Measurements from ENCODE around the gene HLA-DQB1. TPM values are rescaled to one million over a fixed set of nuclear protein-coding genes. Genes with fewer than 3 reads are reported as not detected.
"Not testable (repeated sequence)": the region's sequence is repeated elsewhere in the genome, so short reads cannot be mapped to it uniquely, and the experiment has no call there.

The HLA-DQB1 gene
- 10 to 100 TPM; 13.4 to 15.1 TPM for total RNA-seq

GRCh38 chr6:32666420-32667300 lies at the start of gene HLA-DQB1:
HLA-DQB1 (minus strand) TSS chr6:32666657; CDS start chr6:32666607, 50 bp downstream.
- CTCF ChIA-PET = interaction anchor here (0.6 to 1.8 kb wide), 6 partner anchors 12 to 119 kb away, joined by 3 to 14 read pairs (median 4); no protein-coding TSS in a partner anchor
- Mint-ChIP-seq H3K4me1 (ENCODE audit: low read depth) (peaks cover 35% of the 10 kb centered on the region), H3K36me3 (ENCODE audit: low read depth) (peaks cover 19% of the 10 kb centered on the region), H3K9me3 (ENCODE audit: insufficient read depth) (peaks cover 3% of the 10 kb centered on the region), H3K27ac (peak within 1 kb of the TSS; percentile 47), H3K27me3 (ENCODE audit: low read depth) (peaks cover 37% of the 10 kb centered on the region), H3K4me3 (peak within 1 kb of the TSS; percentile 75)
- POLR2A ChIA-PET = no interaction called here
- peak; percentile 74 for DNase-seq
- ATAC-seq = peak; percentile 86

DNA sequence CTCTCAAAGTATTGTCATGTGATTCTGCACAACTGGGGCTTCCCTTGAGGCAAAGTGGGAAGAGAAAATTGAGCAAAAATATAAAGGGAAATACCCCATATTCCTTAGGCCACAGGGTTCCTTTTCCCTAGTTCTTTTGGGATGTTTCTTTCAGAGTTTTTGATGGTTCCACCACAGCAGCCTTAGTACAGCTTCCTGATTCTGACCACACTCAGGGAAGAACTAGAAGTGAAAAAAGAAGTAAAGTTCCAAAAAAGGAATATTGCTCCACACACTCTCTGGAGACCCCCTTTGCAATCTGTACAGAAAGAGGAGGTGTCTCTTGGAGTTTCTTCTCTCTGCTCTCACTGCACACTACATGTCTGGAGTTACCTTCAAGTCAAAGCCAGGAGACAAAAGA lies 46.8 kb upstream of the HLA-DQB1 start:
- Mint-ChIP-seq H3K9me3 (ENCODE audit: insufficient read depth) (no peaks in the 10 kb centered on the region), H3K4me3 (no peak overlapping the region), H3K27ac (no peak overlapping the region), H3K36me3 (ENCODE audit: low read depth) (no peaks in the 10 kb centered on the region), H3K4me1 (ENCODE audit: low read depth) (no peaks in the 10 kb centered on the region), H3K27me3 (ENCODE audit: low read depth) (peaks cover 25% of the 10 kb centered on the region)
- ATAC-seq (no peak), DNase-seq (no peak)
- ChIA-PET CTCF (interaction anchor here (0.8 to 0.9 kb wide), 2 partner anchors 71 to 73 kb away, joined by 3 read pairs; no protein-coding TSS in a partner anchor), POLR2A (no interaction called here)

- Mint-ChIP-seq H3K36me3 (ENCODE audit: low read depth) (peaks cover 2% of the 10 kb centered on the region), H3K4me1 (ENCODE audit: low read depth) (no peaks in the 10 kb centered on the region), H3K27me3 (ENCODE audit: low read depth) (peaks cover 32% of the 10 kb centered on the region), H3K27ac (no peak overlapping the region), H3K4me3 (no peak overlapping the region), H3K9me3 (ENCODE audit: insufficient read depth) (no peaks in the 10 kb centered on the region)
- no peak for ATAC-seq
- DNase-seq = no peak
- ChIA-PET CTCF (interaction anchor here (0.6 to 2.6 kb wide), 2 partner anchors 159 kb away, joined by 3 to 14 read pairs; no protein-coding TSS in a partner anchor), POLR2A (no interaction called here)
Observed at GRCh38 chr6:32709625-32710024, 43.2 kb upstream of the HLA-DQB1 start.

- ATAC-seq; DNase-seq; CTCF ChIA-PET; H3K27ac Mint-ChIP-seq; H3K4me1 Mint-ChIP-seq (ENCODE audit: low read depth); H3K36me3 Mint-ChIP-seq (ENCODE audit: low read depth); H3K9me3 Mint-ChIP-seq (ENCODE audit: insufficient read depth); H3K4me3 Mint-ChIP-seq; POLR2A ChIA-PET: not testable (repeated sequence)
- H3K27me3 Mint-ChIP-seq (ENCODE audit: low read depth) = peaks cover 44% of the 10 kb centered on the region
Observed at GRCh38 chr6:32705164-32705563, 38.7 kb upstream of the HLA-DQB1 start.

- Mint-ChIP-seq H3K36me3 (ENCODE audit: low read depth) (peaks cover 2% of the 10 kb centered on the region), H3K4me3 (no peak overlapping the region), H3K27ac (no peak overlapping the region), H3K4me1 (ENCODE audit: low read depth) (peaks cover 2% of the 10 kb centered on the region), H3K27me3 (ENCODE audit: low read depth) (peaks cover 45% of the 10 kb centered on the region), H3K9me3 (ENCODE audit: insufficient read depth) (no peaks in the 10 kb centered on the region)
- ATAC-seq = no peak
- ChIA-PET POLR2A (no interaction called here), CTCF (interaction anchor here (1.7 to 5.4 kb wide), 5 partner anchors 11 to 288 kb away, joined by 3 to 92 read pairs (median 12); no protein-coding TSS in a partner anchor)
- no peak for DNase-seq
Observed at GRCh38 chr6:32703347-32703746, 36.9 kb upstream of the HLA-DQB1 start.

- ATAC-seq = peak; percentile 69
- H3K36me3 Mint-ChIP-seq (ENCODE audit: low read depth) = peaks cover 2% of the 10 kb centered on the region
- H3K4me3 Mint-ChIP-seq = no peak overlapping the region
- CTCF ChIA-PET = interaction anchor here (0.7 to 5.4 kb wide), 42 partner anchors 9 to 444 kb away, joined by 3 to 92 read pairs (median 5); partner anchors contain the start of genes HLA-DQB1, HLA-DRA and TAP2
- H3K4me1 Mint-ChIP-seq (ENCODE audit: low read depth) = peaks cover 2% of the 10 kb centered on the region
- H3K9me3 Mint-ChIP-seq (ENCODE audit: insufficient read depth) = no peaks in the 10 kb centered on the region
- H3K27ac Mint-ChIP-seq = no peak overlapping the region
- POLR2A ChIA-PET = no interaction called here
- peak; percentile 47 for DNase-seq
- H3K27me3 Mint-ChIP-seq (ENCODE audit: low read depth) = peaks cover 60% of the 10 kb centered on the region
Observed at GRCh38 chr6:32700391-32701040, 34.1 kb upstream of the HLA-DQB1 start.

DNA sequence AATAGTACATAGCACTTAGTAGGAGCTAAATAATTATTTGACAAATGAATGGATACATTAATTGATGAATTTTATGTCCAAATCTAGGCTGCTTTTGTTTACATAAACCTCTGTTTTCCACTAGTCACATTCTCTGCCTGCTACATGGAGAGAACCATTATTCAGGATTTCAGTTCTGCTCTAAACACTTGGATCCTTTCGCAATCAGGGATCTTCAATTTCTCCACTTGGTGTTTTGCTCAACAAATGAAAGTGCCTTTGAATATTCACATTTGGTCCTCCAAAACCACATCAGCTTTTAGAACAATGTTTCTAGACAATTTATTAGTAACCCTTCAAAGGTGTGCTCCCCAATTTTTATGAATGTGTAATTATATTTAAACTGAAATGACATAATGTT lies 30.6 kb upstream of the HLA-DQB1 start:
- CTCF ChIA-PET = interaction anchor here (1.0 to 1.5 kb wide), 2 partner anchors 264 to 283 kb away, joined by 3 to 4 read pairs; no protein-coding TSS in a partner anchor
- no peak for ATAC-seq
- Mint-ChIP-seq H3K4me3 (no peak overlapping the region), H3K4me1 (ENCODE audit: low read depth) (peaks cover 2% of the 10 kb centered on the region), H3K27me3 (ENCODE audit: low read depth) (peaks cover 71% of the 10 kb centered on the region), H3K27ac (no peak overlapping the region), H3K36me3 (ENCODE audit: low read depth) (no peaks in the 10 kb centered on the region), H3K9me3 (ENCODE audit: insufficient read depth) (no peaks in the 10 kb centered on the region)
- POLR2A ChIA-PET = no interaction called here
- no peak for DNase-seq

- DNase-seq = peak; percentile 69
- H3K4me1 Mint-ChIP-seq (ENCODE audit: low read depth) = peaks cover 15% of the 10 kb centered on the region
- ChIA-PET POLR2A (interaction anchor here (0.6 kb wide), 1 partner anchor 243 kb away, joined by 4 read pairs; no protein-coding TSS in a partner anchor), CTCF (interaction anchor here (0.7 to 4.0 kb wide), 29 partner anchors 8 to 445 kb away, joined by 3 to 41 read pairs (median 3); partner anchors contain the start of genes HLA-DQB1 and HLA-DRA)
- peaks cover 47% of the 10 kb centered on the region for H3K27me3 Mint-ChIP-seq (ENCODE audit: low read depth)
- H3K27ac Mint-ChIP-seq = no peak overlapping the region
- peak; percentile 81 for ATAC-seq
- H3K36me3 Mint-ChIP-seq (ENCODE audit: low read depth) = no peaks in the 10 kb centered on the region
- no peak overlapping the region for H3K4me3 Mint-ChIP-seq
- no peaks in the 10 kb centered on the region for H3K9me3 Mint-ChIP-seq (ENCODE audit: insufficient read depth)
Observed at GRCh38 chr6:32692019-32692418, 25.6 kb upstream of the HLA-DQB1 start.

DNA sequence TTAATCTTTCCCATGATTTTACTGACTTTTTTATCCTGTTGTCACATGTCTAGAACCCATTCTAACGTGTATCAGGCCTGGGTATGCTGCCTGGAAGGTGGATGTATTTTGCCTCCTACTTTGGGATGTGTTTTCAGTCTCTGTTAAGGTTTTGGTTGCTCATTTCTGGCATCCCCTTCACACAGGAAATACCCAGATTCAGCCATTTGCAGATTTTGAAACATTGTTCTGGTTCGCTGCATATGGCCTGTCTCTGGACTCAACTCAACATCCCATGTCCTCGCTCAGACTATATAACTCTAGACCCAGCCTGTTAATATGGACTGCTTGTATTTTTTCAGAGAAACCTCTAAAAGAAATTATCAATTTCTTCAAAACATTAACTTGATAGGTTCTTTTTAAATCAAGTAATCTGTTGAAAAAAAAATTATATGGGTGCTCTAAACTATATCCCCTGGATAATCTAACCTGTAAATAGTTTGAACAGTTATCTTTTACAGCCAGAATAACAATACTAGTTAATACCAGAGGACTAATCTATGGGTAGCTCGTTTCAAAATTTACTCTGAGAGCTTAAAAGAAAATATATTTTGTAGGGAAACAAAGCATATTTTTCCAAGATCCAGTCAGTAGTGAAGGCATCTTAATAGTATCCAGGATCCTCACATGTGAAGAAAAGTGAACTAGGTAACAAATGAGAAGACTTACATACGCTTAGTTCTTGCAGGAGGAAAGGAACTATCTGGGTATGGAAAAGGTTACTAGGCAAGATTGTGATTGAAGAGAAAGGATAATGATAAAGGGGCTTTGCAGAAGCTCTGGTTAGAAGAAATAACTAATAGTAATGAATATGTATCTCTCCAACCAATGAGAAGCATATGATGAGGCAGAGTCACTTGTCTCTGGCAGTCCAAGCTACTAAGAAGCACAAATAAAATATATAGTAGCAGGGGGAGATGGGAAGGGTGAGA lies 23.4 kb upstream of the HLA-DQB1 start:
- Mint-ChIP-seq H3K36me3 (ENCODE audit: low read depth) (no peaks in the 10 kb centered on the region), H3K4me1 (ENCODE audit: low read depth) (peaks cover 32% of the 10 kb centered on the region), H3K9me3 (ENCODE audit: insufficient read depth) (no peaks in the 10 kb centered on the region), H3K4me3 (no peak overlapping the region), H3K27ac (no peak overlapping the region), H3K27me3 (ENCODE audit: low read depth) (peaks cover 27% of the 10 kb centered on the region)
- ATAC-seq (no peak), DNase-seq (no peak)
- CTCF ChIA-PET = interaction anchor here (0.7 to 4.0 kb wide), 4 partner anchors 67 to 275 kb away, joined by 3 to 41 read pairs (median 14); no protein-coding TSS in a partner anchor
- POLR2A ChIA-PET = no interaction called here

DNA sequence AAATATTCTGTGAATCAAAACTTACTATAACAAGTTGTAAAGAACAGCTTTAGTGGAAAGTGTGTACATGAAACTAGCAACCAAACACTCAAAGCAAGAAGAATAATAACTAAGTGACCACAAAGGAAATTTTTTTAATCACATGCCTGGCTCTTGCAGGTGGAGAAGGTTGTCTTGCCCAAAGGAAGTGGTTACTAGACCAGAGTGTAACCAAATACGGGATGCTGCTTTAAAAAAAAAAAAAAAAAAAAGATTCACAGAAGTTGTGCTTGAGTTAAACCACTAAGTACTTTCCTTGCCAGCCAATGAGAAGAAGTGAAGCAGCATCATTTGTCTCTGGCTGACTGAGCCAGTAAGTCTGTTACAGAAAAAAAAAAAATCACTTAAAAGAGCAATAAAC lies 19.1 kb upstream of the HLA-DQB1 start:
- H3K4me1 Mint-ChIP-seq (ENCODE audit: low read depth) = peaks cover 43% of the 10 kb centered on the region

GRCh38 chr6:32684246-32684645 lies 17.8 kb upstream of the HLA-DQB1 start:
- ATAC-seq (no peak), DNase-seq (no peak)
- Mint-ChIP-seq H3K9me3 (ENCODE audit: insufficient read depth) (no peaks in the 10 kb centered on the region), H3K4me3 (no peak overlapping the region), H3K4me1 (ENCODE audit: low read depth) (peaks cover 33% of the 10 kb centered on the region), H3K36me3 (ENCODE audit: low read depth) (peaks cover 13% of the 10 kb centered on the region), H3K27ac (no peak overlapping the region), H3K27me3 (ENCODE audit: low read depth) (peaks cover 8% of the 10 kb centered on the region)
- ChIA-PET POLR2A (no interaction called here), CTCF (no interaction called here)

More for the DNA sequence above, 19.1 kb upstream of the HLA-DQB1 start:
- Mint-ChIP-seq H3K36me3 (ENCODE audit: low read depth) (peaks cover 13% of the 10 kb centered on the region), H3K4me3 (peak overlapping the region; percentile 5), H3K27me3 (ENCODE audit: low read depth) (peaks cover 9% of the 10 kb centered on the region), H3K9me3 (ENCODE audit: insufficient read depth) (no peaks in the 10 kb centered on the region), H3K27ac (peak overlapping the region; percentile 21)
- DNase-seq = peak; percentile 64
- POLR2A ChIA-PET = no interaction called here
- CTCF ChIA-PET = interaction anchor here (0.6 to 1.9 kb wide), 4 partner anchors 63 to 430 kb away, joined by 3 to 5 read pairs (median 3); no protein-coding TSS in a partner anchor
- ATAC-seq = peak; percentile 91

Measured in activated CD8-positive, alpha-beta T cell treated with anti-CD3 and anti-CD28 coated beads, Interleukin-2, amount 10 ng/mL, durations not matched to agents 7 days and 5 days (primary cell).